ENCODE measurements around the gene CNTNAP5.

The CNTNAP5 gene

DNA sequence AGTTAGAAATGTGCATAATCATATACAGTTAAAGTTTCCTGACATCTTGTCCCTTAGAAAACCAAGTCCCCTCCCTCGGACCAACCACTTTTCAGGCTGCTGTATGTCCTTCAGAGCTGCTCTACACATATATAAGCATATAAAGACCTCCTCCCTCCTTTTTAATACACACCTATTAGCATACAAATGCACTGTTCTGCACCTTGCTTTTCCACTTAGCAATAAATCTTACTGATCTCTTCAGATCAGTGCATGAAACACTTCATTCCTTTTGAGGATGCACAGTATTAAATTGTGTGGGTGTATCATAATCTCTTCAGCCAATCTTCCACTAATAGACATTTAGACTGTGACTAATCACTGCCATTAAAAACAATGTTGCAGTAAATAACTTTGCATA is 79.8 kb downstream of the CNTNAP5 start:
- Mint-ChIP-seq H3K36me3 (no peaks in the 10 kb centered on the region), H3K27ac (no peak overlapping the region), H3K9me3 (peaks cover 7% of the 10 kb centered on the region), H3K4me1 (no peaks in the 10 kb centered on the region), H3K4me3 (no peak overlapping the region)
- ATAC-seq (no peak), DNase-seq (ENCODE audit: low spot score in 2 of 2) (no peak)

DNA sequence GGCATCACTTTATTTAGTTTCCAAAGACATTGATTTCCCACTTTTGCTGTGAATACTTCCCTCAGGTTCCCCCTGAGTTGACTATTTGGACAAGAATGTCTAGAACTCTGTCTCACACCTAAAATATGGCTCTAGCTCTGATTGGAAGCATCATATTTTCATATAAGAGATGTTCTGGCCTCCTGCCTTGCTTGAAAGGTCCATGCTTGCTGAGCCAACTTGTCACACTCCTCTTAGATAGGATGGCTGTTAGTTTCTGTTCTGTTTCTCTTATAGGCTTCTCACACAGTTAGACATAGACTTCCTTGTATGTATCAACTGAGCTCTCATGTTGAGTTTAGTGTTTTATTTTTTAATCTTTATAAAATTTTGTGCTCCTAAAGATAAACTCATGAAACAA is 87.1 kb downstream of the CNTNAP5 start:
- Mint-ChIP-seq H3K27ac (no peak overlapping the region), H3K9me3 (peaks cover 8% of the 10 kb centered on the region), H3K36me3 (no peaks in the 10 kb centered on the region), H3K4me3 (no peak overlapping the region), H3K4me1 (no peaks in the 10 kb centered on the region)
- no peak for ATAC-seq
- DNase-seq (ENCODE audit: low spot score in 2 of 2), result no peak

DNA sequence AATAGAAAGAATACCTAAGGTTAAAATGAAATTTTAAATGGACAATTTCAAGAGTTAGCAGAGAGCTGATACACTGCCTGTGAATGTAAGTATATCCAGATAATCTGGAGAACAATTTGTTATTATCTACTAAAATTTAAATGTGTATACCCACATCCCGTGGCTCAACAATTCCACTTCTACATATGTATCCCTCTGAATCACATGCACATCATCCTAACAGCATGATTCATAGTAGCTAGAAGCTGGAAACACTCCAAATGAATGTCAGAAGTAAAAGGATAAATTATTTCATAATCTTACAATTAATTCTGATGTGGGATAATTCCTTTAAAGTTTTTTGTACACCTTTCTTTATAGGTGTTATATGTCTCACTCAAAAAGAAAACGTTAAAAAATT is 87.9 kb downstream of the CNTNAP5 start:
- peaks cover 8% of the 10 kb centered on the region for H3K9me3 Mint-ChIP-seq
- ATAC-seq (no peak), DNase-seq (ENCODE audit: low spot score in 2 of 2) (no peak)
- H3K27ac Mint-ChIP-seq, result no peak overlapping the region
- H3K4me3 Mint-ChIP-seq, result no peak overlapping the region
- no peaks in the 10 kb centered on the region for H3K36me3 Mint-ChIP-seq
- no peaks in the 10 kb centered on the region for H3K4me1 Mint-ChIP-seq

DNA sequence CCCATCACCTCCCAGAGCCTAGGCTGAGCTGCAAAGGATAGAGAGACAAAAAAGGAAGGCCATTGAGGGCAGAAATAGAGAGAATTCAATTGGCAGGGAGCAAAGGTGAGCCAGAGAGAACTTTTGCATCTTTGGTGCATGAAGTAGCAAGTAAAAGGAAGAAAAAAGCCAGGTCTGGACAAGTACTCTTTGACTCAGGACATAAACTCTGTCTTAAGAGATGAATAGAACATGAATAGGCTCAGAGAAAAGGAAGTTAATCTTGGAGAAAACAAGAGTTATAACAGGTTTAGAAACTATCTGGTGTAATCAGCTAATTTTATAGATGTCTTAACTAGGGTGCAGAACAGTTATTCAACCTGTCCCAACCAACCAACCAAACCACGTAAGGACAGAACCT is 95.2 kb downstream of the CNTNAP5 start:
- Mint-ChIP-seq H3K4me3 (no peak overlapping the region), H3K4me1 (no peaks in the 10 kb centered on the region), H3K9me3 (peaks cover 12% of the 10 kb centered on the region), H3K27ac (no peak overlapping the region), H3K36me3 (no peaks in the 10 kb centered on the region)
- DNase-seq (ENCODE audit: low spot score in 2 of 2) (no peak), ATAC-seq (no peak)

GRCh38 chr2:124121106-124121505 is 96.0 kb downstream of the CNTNAP5 start:
- peaks cover 15% of the 10 kb centered on the region for H3K9me3 Mint-ChIP-seq
- H3K36me3 Mint-ChIP-seq, result no peaks in the 10 kb centered on the region
- DNase-seq (ENCODE audit: low spot score in 2 of 2), result no peak
- H3K4me3 Mint-ChIP-seq, result no peak overlapping the region
- ATAC-seq, result no peak
- no peak overlapping the region for H3K27ac Mint-ChIP-seq
- no peaks in the 10 kb centered on the region for H3K4me1 Mint-ChIP-seq

GRCh38 chr2:124121760-124122275 is 96.7 kb downstream of the CNTNAP5 start:
- Mint-ChIP-seq H3K9me3 (peaks cover 15% of the 10 kb centered on the region), H3K4me3 (no peak overlapping the region), H3K27ac (no peak overlapping the region), H3K36me3 (no peaks in the 10 kb centered on the region), H3K4me1 (no peaks in the 10 kb centered on the region)
- ATAC-seq, result no peak
- no peak for DNase-seq (ENCODE audit: low spot score in 2 of 2)

GRCh38 chr2:124122340-124122739 is 97.3 kb downstream of the CNTNAP5 start:
- Mint-ChIP-seq H3K4me3 (no peak overlapping the region), H3K4me1 (no peaks in the 10 kb centered on the region), H3K9me3 (peaks cover 12% of the 10 kb centered on the region), H3K36me3 (no peaks in the 10 kb centered on the region), H3K27ac (no peak overlapping the region)
- ATAC-seq (no peak), DNase-seq (ENCODE audit: low spot score in 2 of 2) (no peak)

DNA sequence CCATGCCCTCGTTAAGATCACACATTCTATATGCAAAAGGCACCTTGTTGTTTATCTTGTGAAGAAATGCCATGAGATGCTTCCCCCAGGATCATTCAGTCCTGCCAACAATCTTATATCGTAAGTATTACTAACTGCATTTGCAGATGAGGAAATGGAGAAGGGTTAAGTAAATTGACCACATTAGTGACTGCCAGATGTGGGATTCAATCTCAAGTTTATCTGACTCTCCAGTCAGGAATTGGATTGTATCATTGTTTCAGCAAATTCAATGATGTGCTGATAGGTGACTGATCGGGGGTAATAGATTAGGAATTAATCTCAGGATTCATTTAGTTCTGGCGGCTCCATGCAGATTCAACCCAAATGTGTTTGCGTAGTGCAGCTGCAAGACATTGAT is 106.2 kb downstream of the CNTNAP5 start:
- H3K9me3 Mint-ChIP-seq, result peaks cover 6% of the 10 kb centered on the region
- H3K4me1 Mint-ChIP-seq, result no peaks in the 10 kb centered on the region
- DNase-seq (ENCODE audit: low spot score in 2 of 2), result no peak
- H3K4me3 Mint-ChIP-seq, result no peak overlapping the region
- no peak for ATAC-seq
- no peak overlapping the region for H3K27ac Mint-ChIP-seq
- no peaks in the 10 kb centered on the region for H3K36me3 Mint-ChIP-seq

DNA sequence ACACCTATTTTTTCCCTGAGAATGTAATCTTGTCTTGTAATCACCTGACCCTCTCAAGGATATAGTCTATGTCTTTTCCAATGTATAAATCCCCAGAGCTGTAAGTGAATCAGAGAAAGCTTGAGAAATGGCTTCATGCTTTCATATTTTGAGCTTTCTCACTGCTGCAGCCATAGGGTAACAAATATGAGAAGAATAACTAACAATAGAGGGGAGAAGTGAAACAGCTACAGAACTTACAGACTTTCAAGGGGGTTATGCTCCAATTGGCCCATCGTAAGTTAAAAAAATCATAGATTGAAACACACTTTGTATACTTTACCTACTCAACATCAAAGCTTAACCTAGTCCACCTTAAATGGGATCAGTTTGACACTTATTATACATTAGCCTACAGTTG is 111.0 kb downstream of the CNTNAP5 start:
- ATAC-seq (no peak), DNase-seq (ENCODE audit: low spot score in 2 of 2) (no peak)
- Mint-ChIP-seq H3K36me3 (no peaks in the 10 kb centered on the region), H3K9me3 (peaks cover 12% of the 10 kb centered on the region), H3K4me3 (no peak overlapping the region), H3K4me1 (no peaks in the 10 kb centered on the region), H3K27ac (no peak overlapping the region)

DNA sequence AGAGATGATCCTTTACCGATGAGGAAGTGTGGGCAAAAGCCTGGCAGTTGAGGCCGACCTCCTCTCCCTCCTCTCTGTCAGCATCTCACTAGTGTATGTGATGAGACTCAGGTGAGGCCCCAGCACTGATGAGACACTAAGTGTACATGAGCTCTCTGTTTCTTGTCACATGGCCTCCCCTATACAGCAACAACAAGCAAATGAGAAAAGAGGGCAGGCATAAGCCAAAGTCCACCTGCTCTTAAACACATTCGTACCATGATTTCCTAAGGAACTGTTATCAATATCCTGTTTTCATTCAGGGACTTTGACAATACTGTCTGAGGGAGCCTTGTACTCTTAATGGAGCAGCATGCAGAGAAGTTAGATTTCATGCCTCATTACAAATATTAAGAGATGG is 113.0 kb downstream of the CNTNAP5 start:
- Mint-ChIP-seq H3K4me3 (no peak overlapping the region), H3K4me1 (no peaks in the 10 kb centered on the region)
- no peak for ATAC-seq

DNA sequence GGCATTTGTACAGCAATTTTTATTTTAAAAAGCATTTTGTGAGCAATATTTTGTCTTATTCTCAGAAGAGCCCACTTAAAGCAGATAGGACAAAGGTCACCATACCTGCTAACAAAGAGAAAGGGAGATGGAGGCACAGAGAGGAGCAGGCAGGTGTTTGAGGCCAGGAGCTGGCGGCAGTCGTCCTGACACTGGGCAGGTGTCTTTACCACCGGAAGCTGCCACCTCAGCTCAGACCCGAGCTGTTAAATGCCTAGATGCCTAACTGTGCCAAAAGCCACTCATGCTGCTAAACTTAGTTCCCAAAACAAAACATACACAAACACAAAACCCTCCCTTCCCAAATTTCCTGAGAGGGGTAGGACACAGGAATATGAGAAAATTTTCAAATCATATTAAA is 120.9 kb downstream of the CNTNAP5 start:
- H3K9me3 Mint-ChIP-seq, result peaks cover 6% of the 10 kb centered on the region
- no peaks in the 10 kb centered on the region for H3K4me1 Mint-ChIP-seq
- H3K36me3 Mint-ChIP-seq, result no peaks in the 10 kb centered on the region
- H3K27ac Mint-ChIP-seq, result no peak overlapping the region
- DNase-seq (ENCODE audit: low spot score in 2 of 2), result no peak
- no peak overlapping the region for H3K4me3 Mint-ChIP-seq
- ATAC-seq, result no peak

More for the DNA sequence above, 113.0 kb downstream of the CNTNAP5 start:
- no peak for DNase-seq (ENCODE audit: low spot score in 2 of 2)
- Mint-ChIP-seq H3K9me3 (peaks cover 12% of the 10 kb centered on the region), H3K36me3 (no peaks in the 10 kb centered on the region), H3K27ac (no peak overlapping the region)

GRCh38 chr2:124147552-124147951 is 122.5 kb downstream of the CNTNAP5 start:
- ATAC-seq (no peak), DNase-seq (ENCODE audit: low spot score in 2 of 2) (no peak)
- Mint-ChIP-seq H3K4me1 (no peaks in the 10 kb centered on the region), H3K4me3 (no peak overlapping the region), H3K36me3 (no peaks in the 10 kb centered on the region), H3K27ac (no peak overlapping the region), H3K9me3 (peaks cover 9% of the 10 kb centered on the region)

DNA sequence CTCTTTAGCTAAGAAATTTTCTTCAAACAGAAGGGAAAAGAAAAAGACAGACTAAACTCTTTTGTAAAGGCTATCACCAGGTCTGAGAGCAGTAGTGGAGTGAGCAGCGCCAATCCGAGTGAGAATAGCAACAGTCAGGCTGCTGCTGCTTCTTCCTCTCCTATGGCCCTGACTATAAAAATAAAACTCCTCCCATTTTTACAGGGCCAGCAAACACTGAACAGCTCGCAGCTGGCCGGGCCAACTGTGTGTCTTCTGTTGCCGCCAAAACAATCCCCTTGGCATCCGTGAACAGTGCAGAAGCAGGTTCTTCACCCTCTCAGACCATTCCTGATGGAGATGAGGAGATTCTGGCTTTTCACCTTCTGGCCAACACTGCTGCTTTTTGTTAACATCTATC is 124.5 kb downstream of the CNTNAP5 start:
- ATAC-seq (no peak), DNase-seq (ENCODE audit: low spot score in 2 of 2) (no peak)
- no peak overlapping the region for H3K4me3 Mint-ChIP-seq
- H3K4me1 Mint-ChIP-seq, result no peaks in the 10 kb centered on the region
- no peaks in the 10 kb centered on the region for H3K36me3 Mint-ChIP-seq
- no peak overlapping the region for H3K27ac Mint-ChIP-seq
- peaks cover 16% of the 10 kb centered on the region for H3K9me3 Mint-ChIP-seq

- Mint-ChIP-seq H3K27ac (no peak overlapping the region), H3K36me3 (no peaks in the 10 kb centered on the region), H3K4me3 (no peak overlapping the region), H3K4me1 (no peaks in the 10 kb centered on the region), H3K9me3 (peaks cover 19% of the 10 kb centered on the region)
- ATAC-seq (no peak), DNase-seq (ENCODE audit: low spot score in 2 of 2) (no peak)
Observed at GRCh38 chr2:124151691-124152090, 126.6 kb downstream of the CNTNAP5 start.

GRCh38 chr2:124153713-124154112 is 128.6 kb downstream of the CNTNAP5 start:
- no peak for DNase-seq (ENCODE audit: low spot score in 2 of 2)
- no peaks in the 10 kb centered on the region for H3K4me1 Mint-ChIP-seq
- H3K36me3 Mint-ChIP-seq, result no peaks in the 10 kb centered on the region
- no peak overlapping the region for H3K27ac Mint-ChIP-seq
- H3K4me3 Mint-ChIP-seq, result no peak overlapping the region
- no peak for ATAC-seq
- H3K9me3 Mint-ChIP-seq, result peaks cover 16% of the 10 kb centered on the region

GRCh38 chr2:124159166-124159565 is 134.1 kb downstream of the CNTNAP5 start:
- no peaks in the 10 kb centered on the region for H3K36me3 Mint-ChIP-seq

GRCh38 chr2:124161542-124161941 is 136.5 kb downstream of the CNTNAP5 start:
- Mint-ChIP-seq H3K4me1 (no peaks in the 10 kb centered on the region), H3K4me3 (no peak overlapping the region)
- no peak for ATAC-seq

More at GRCh38 chr2:124159166-124159565, 134.1 kb downstream of the CNTNAP5 start:
- DNase-seq (ENCODE audit: low spot score in 2 of 2) (no peak), ATAC-seq (no peak)
- Mint-ChIP-seq H3K27ac (no peak overlapping the region), H3K4me1 (no peaks in the 10 kb centered on the region), H3K9me3 (peaks cover 13% of the 10 kb centered on the region), H3K4me3 (no peak overlapping the region)

More at GRCh38 chr2:124161542-124161941, 136.5 kb downstream of the CNTNAP5 start:
- Mint-ChIP-seq H3K27ac (no peak overlapping the region), H3K36me3 (no peaks in the 10 kb centered on the region), H3K9me3 (peaks cover 10% of the 10 kb centered on the region)
- DNase-seq (ENCODE audit: low spot score in 2 of 2), result no peak

All from stimulated activated effector memory CD8-positive, alpha-beta T cell treated with anti-CD3 and anti-CD28 coated beads, Interleukin-12 subunit alpha, Interleukin-12 subunit beta, amount 100 ng/mL, for 72 hours (primary cell).